Measurements from ENCODE around the gene FOXD1. TPM values are rescaled to one million over a fixed set of nuclear protein-coding genes. Genes with fewer than 3 reads are reported as not detected.
A peak's percentile ranks its signal among the peaks of the same experiment; 100 is the strongest.

FOXD1 gene
- total RNA-seq, 5 donors from 2014 or later (not counting 1 experiment from before 2014, with no cell fraction given): 0.20 to 0.68 (median 0.39) TPM; not detected in 2

DNA sequence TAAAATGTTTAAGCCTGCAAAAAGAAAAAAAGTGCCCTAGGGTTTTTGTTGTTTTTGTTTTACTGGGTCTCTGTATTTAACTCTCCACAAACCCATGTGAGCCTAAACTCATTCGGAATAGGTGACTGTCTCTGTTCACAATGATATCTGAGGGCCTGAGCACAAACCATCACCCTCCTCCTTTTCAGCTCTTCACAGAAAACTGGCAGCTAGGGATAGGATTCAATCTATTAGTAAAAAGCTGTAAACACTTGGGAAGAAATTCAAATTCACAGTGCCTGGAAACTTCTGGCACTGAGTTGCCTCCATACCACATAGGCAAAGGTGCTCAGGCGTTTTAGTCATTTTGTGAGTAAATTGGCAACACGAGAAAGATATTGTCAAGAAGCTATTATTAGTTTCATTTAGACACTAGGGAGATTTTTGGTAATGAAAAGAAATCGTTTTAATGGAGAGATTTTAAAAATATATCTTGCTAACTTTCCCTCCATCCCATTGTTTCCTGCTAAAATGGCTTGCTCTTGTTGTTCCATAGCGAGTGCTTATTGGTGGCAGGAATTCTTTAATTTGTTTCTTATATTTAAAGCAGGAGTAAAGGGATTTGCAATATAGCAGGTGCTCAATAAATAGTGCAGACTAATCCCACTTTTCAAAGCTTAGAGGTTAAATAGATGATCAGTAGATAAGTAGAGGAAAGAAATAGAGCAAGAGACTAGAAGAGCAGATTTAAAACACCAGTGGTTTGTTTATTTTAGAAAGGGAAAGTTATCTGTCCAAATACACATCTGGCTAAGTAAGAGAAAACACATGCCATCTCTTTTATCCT is 9.7 kb downstream of the FOXD1 start:
- Histone ChIP-seq H3K4me1 (ENCODE audit: control insufficient read depth in 1 of 2, extremely low read depth in 1 of 2, insufficient read depth in 2 of 2, low read length in 2 of 2) (peaks cover 0 to 16% of the 10 kb centered on the region in 2 experiments), H3K4me3 (ENCODE audit: control insufficient read depth in 1 of 2, extremely low read depth in 1 of 2, low read length in 1 of 2) (no peak overlapping the region), H3K36me3 (ENCODE audit: control insufficient read depth in 2 of 2, extremely low read depth in 1 of 2, insufficient read depth in 1 of 2, low read length in 1 of 2) (no peaks in the 10 kb centered on the region), H3K27me3 (replicated peaks in 1 of 2; ENCODE audit: control insufficient read depth in 2 of 2, extremely low read depth in 1 of 2, insufficient read depth in 2 of 2, low read length in 1 of 2) (peaks cover 43 to 52% of the 10 kb centered on the region in 2 experiments), H3K27ac (ENCODE audit: low read length) (no peak overlapping the region), H3K9me3 (peaks cover 2% of the 10 kb centered on the region)
- Mint-ChIP-seq H3K27ac (no peak overlapping the region), H3K9me3 (no peaks in the 10 kb centered on the region), H3K27me3 (peaks cover 83 to 86% of the 10 kb centered on the region in 2 donors), H3K36me3 (no peaks in the 10 kb centered on the region), H3K4me1 (peaks cover 6 to 18% (median 9%) of the 10 kb centered on the region in 3 donors), H3K4me3 (no peak overlapping the region)
- no peak for DNase-seq
- CTCF ChIA-PET: interaction anchor here (0.9 to 1.0 kb wide), 2 partner anchors 209 to 223 kb away, joined by 3 to 4 read pairs; no protein-coding TSS in a partner anchor
- no peak for ATAC-seq (replicated peaks in 1 of 4)
- POLR2A ChIA-PET: no interaction called here
- no CpG with 5 or more reads among the region's 5 CpGs for WGBS (ENCODE audit: insufficient coverage)

- Mint-ChIP-seq H3K4me3 (no peak overlapping the region), H3K9me3 (no peaks in the 10 kb centered on the region), H3K4me1 (peaks cover 6 to 16% (median 9%) of the 10 kb centered on the region in 3 donors), H3K36me3 (no peaks in the 10 kb centered on the region), H3K27me3 (peaks cover 83 to 86% of the 10 kb centered on the region in 2 donors), H3K27ac (no peak overlapping the region)
- Histone ChIP-seq H3K4me1 (ENCODE audit: control insufficient read depth in 1 of 2, extremely low read depth in 1 of 2, insufficient read depth in 2 of 2, low read length in 2 of 2) (peaks cover 0 to 16% of the 10 kb centered on the region in 2 experiments), H3K9me3 (peaks cover 2% of the 10 kb centered on the region), H3K27ac (ENCODE audit: low read length) (no peak overlapping the region), H3K4me3 (ENCODE audit: control insufficient read depth in 1 of 2, extremely low read depth in 1 of 2, low read length in 1 of 2) (no peak overlapping the region), H3K27me3 (replicated peaks in 1 of 2; ENCODE audit: control insufficient read depth in 2 of 2, extremely low read depth in 1 of 2, insufficient read depth in 2 of 2, low read length in 1 of 2) (peaks cover 42 to 47% of the 10 kb centered on the region in 2 experiments), H3K36me3 (ENCODE audit: control insufficient read depth in 2 of 2, extremely low read depth in 1 of 2, insufficient read depth in 1 of 2, low read length in 1 of 2) (no peaks in the 10 kb centered on the region)
- DNase-seq (no peak), ATAC-seq (replicated peaks in 1 of 4) (no peak)
- ChIA-PET CTCF (interaction anchor here (0.9 to 1.0 kb wide), 2 partner anchors 208 to 222 kb away, joined by 3 to 4 read pairs; no protein-coding TSS in a partner anchor), POLR2A (no interaction called here)
- WGBS (ENCODE audit: insufficient coverage): 7% methylated on average over 7 of the region's 18 CpGs
Measured at GRCh38 chr5:73437777-73438644, 10.6 kb downstream of the FOXD1 start.

DNA sequence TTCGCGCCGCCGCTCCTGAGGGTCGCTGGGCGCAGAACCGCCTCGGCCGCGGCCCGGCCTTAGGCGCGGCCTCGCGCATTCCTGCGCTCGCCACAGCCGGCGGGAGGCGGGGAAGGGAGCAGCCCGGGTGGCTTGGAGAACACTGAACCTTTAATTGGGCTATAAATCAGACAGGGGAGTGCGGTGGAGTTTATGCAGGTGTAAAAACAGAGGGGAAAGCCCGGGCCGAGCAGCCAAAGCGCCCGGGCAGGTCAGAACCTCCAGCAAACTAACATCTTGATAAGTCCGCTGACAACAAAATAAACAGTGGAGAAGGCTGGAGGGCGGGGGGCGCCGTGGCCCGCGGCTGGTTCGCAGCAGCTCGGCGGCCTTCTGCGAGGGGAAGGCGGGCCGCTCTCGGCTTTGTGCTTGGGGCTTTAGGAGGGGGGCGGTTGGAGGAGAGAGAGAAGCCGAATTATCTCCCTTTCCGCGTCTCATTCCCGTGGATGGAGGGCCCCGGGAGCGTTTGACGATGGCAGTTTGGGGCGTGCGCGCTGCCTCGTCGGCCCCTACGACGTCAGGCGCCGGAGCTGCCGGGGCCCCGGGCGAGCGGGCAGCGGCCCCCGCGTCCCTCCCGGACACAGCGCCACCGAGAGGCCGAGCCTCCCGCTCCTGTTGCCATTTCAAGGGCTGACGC is 11.3 kb downstream of the FOXD1 start:
- DNase-seq: peak in 1 of 35 experiments; percentile 8

DNA sequence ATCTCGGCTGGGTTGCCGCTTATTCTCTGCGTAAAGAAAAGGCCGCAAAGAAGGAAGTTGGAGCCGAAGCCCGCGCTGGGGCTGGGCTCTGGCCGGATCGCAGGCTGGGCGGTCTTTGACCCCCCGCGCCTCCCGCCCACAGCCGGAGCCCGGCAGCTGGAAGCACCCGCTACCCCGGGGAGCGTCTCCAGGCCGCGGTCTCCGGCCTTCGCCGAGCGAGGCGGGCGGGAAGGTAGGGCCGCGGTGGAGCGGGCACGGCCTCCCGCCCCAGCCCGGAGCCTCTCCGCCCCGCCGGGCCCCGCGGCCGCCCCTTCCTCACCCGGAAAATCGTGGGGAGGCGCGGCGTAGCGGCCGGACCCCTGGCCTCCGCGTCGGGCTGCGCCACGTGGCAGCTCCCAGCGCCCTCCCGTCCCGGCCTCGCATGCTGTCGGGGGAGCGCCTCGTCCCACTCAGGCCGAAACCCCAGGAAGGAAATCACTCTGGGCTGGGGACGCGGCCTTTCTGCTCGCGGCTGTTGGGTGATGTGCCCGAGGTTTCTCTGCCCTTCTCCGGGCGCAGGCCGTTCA is 12.0 kb downstream of the FOXD1 start:
- H3K36me3 ChIP-seq (ENCODE audit: control insufficient read depth in 2 of 2, extremely low read depth in 1 of 2, insufficient read depth in 1 of 2, low read length in 1 of 2): no peaks in the 10 kb centered on the region
- Mint-ChIP-seq H3K4me1 (peaks cover 6 to 16% (median 9%) of the 10 kb centered on the region in 3 donors), H3K36me3 (no peaks in the 10 kb centered on the region), H3K27ac (no peak overlapping the region), H3K9me3 (no peaks in the 10 kb centered on the region), H3K4me3 (peak overlapping the region in 1 of 3 donors; percentile 56), H3K27me3 (peaks cover 80 to 85% of the 10 kb centered on the region in 2 donors)
- DNase-seq (no peak), ATAC-seq (replicated peaks in 1 of 4) (peak in 3 of 4 experiments; percentile 19 to 47 (median 44))
- H3K27me3 ChIP-seq (replicated peaks in 1 of 2; ENCODE audit: control insufficient read depth in 2 of 2, extremely low read depth in 1 of 2, insufficient read depth in 2 of 2, low read length in 1 of 2): peaks cover 39 to 48% of the 10 kb centered on the region in 2 experiments
- CTCF ChIA-PET: no interaction called here
- no peak overlapping the region for H3K4me3 ChIP-seq (ENCODE audit: control insufficient read depth in 1 of 2, extremely low read depth in 1 of 2, low read length in 1 of 2)
- no peak overlapping the region for H3K27ac ChIP-seq (ENCODE audit: low read length)
- H3K4me1 ChIP-seq (ENCODE audit: control insufficient read depth in 1 of 2, extremely low read depth in 1 of 2, insufficient read depth in 2 of 2, low read length in 2 of 2): peaks cover 0 to 16% of the 10 kb centered on the region in 2 experiments
- POLR2A ChIA-PET: no interaction called here
- peaks cover 2% of the 10 kb centered on the region for H3K9me3 ChIP-seq
- WGBS (ENCODE audit: insufficient coverage): 3% methylated on average over 66 of the region's 66 CpGs

More for the DNA sequence above, 11.3 kb downstream of the FOXD1 start:
- WGBS (ENCODE audit: insufficient coverage): 4% methylated on average over 66 of the region's 69 CpGs
- no peak overlapping the region for H3K27ac ChIP-seq (ENCODE audit: low read length)
- Mint-ChIP-seq H3K4me1 (peaks cover 6 to 16% (median 9%) of the 10 kb centered on the region in 3 donors), H3K4me3 (peak overlapping the region in 2 of 3 donors; percentile 9 to 56), H3K9me3 (no peaks in the 10 kb centered on the region), H3K27me3 (peaks cover 83 to 86% of the 10 kb centered on the region in 2 donors), H3K27ac (peak overlapping the region in 1 of 2 donors; percentile 23), H3K36me3 (no peaks in the 10 kb centered on the region)
- H3K9me3 ChIP-seq: peaks cover 2% of the 10 kb centered on the region
- ChIA-PET POLR2A (no interaction called here), CTCF (no interaction called here)
- peaks cover 41 to 44% of the 10 kb centered on the region in 2 experiments for H3K27me3 ChIP-seq (replicated peaks in 1 of 2; ENCODE audit: control insufficient read depth in 2 of 2, extremely low read depth in 1 of 2, insufficient read depth in 2 of 2, low read length in 1 of 2)
- no peaks in the 10 kb centered on the region for H3K36me3 ChIP-seq (ENCODE audit: control insufficient read depth in 2 of 2, extremely low read depth in 1 of 2, insufficient read depth in 1 of 2, low read length in 1 of 2)
- peak in 2 of 4 experiments; percentile 32 to 46 for ATAC-seq (replicated peaks in 1 of 4)
- H3K4me1 ChIP-seq (ENCODE audit: control insufficient read depth in 1 of 2, extremely low read depth in 1 of 2, insufficient read depth in 2 of 2, low read length in 2 of 2): peaks cover 0 to 16% of the 10 kb centered on the region in 2 experiments
- H3K4me3 ChIP-seq (ENCODE audit: control insufficient read depth in 1 of 2, extremely low read depth in 1 of 2, low read length in 1 of 2): peak overlapping the region in 1 of 2 donors; percentile 15

DNA sequence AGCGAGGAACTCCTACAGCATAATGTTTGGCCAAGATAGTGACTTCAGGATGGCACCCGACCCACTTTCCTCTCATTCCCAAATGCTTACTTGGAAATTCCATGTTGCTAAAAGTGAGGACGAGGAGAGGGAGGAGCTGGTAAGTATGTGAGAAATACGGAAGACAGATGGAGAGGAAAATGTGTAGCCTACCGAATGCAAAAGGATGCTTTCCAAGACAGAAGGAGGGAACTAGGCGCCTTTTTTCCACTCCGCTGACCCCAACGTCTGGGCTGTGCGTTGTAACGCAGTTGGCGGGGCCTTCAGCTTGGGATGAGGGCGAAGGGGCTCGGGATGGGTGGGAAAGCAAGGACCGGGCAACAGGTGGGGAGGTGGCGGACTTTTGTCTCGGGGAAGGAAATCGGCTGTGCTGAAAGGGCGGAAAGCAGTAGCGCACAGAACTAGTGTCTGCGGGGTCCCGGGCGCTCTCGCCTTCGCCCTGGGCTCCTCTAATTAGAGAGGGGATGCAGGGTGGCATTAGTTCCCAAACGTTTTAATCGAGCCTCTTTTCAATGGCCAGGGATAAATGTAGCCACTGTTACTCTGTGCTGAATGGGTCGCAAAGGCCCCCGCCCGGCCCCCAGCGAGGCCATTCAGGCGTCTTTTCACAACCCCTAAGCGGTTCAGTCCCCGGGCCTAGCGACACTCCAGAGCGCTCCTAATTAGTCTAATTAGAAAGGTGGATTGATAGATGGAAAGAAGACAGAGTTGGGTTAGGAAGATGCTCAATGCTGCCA is 12.6 kb downstream of the FOXD1 start:
- H3K27ac ChIP-seq (ENCODE audit: low read length): no peak overlapping the region
- Mint-ChIP-seq H3K36me3 (no peaks in the 10 kb centered on the region), H3K4me1 (peaks cover 6 to 16% (median 9%) of the 10 kb centered on the region in 3 donors), H3K27ac (peak overlapping the region in 1 of 2 donors; percentile 31), H3K4me3 (peak overlapping the region in 1 of 3 donors; percentile 32), H3K9me3 (no peaks in the 10 kb centered on the region), H3K27me3 (peaks cover 73 to 78% of the 10 kb centered on the region in 2 donors)
- ChIA-PET CTCF (no interaction called here), POLR2A (no interaction called here)
- ATAC-seq (replicated peaks in 1 of 4) (peak in 1 of 4 experiments; percentile 26), DNase-seq (no peak)
- H3K27me3 ChIP-seq (replicated peaks in 1 of 2; ENCODE audit: control insufficient read depth in 2 of 2, extremely low read depth in 1 of 2, insufficient read depth in 2 of 2, low read length in 1 of 2): peaks cover 35 to 48% of the 10 kb centered on the region in 2 experiments
- WGBS (ENCODE audit: insufficient coverage): 13% methylated on average over 30 of the region's 35 CpGs
- H3K9me3 ChIP-seq: peaks cover 2% of the 10 kb centered on the region
- no peaks in the 10 kb centered on the region for H3K36me3 ChIP-seq (ENCODE audit: control insufficient read depth in 2 of 2, extremely low read depth in 1 of 2, insufficient read depth in 1 of 2, low read length in 1 of 2)
- H3K4me1 ChIP-seq (ENCODE audit: control insufficient read depth in 1 of 2, extremely low read depth in 1 of 2, insufficient read depth in 2 of 2, low read length in 2 of 2): peaks cover 0 to 16% of the 10 kb centered on the region in 2 experiments
- H3K4me3 ChIP-seq (ENCODE audit: control insufficient read depth in 1 of 2, extremely low read depth in 1 of 2, low read length in 1 of 2): no peak overlapping the region
